Large intestine (tissue), 3 donors: ENCODE measurements around the gene MARS2. TPM values are rescaled to one million over a fixed set of nuclear protein-coding genes. Genes with fewer than 3 reads are reported as not detected.
A peak's percentile ranks its signal among the peaks of the same experiment; 100 is the strongest.
"Not testable (repeated sequence)": the region's sequence is repeated elsewhere in the genome, so short reads cannot be mapped to it uniquely, and the experiment has no call there.

Experiments
- DNase-seq, 2 donors: peaks; one replicate each; pipeline versions ENCODE4 v3.0.0 to v3.0.0-alpha.2; 2013
- H3K27ac ChIP-seq: one replicate; pipeline ENCODE4 v1.5.1; 2013; ENCODE audit warnings: low read length
- H3K27me3 ChIP-seq: 2 replicates; pipeline ENCODE4 v1.6.1; 2013; ENCODE audit warnings: low read length; ENCODE audit not compliant: control insufficient read depth, insufficient read depth
- H3K36me3 ChIP-seq: 2 replicates; pipeline ENCODE4 v1.6.1; 2013; ENCODE audit warnings: low read length; ENCODE audit not compliant: control insufficient read depth, insufficient read depth
- H3K4me1 ChIP-seq: one replicate; pipeline ENCODE4 v1.6.1; 2013; ENCODE audit warnings: low read length; ENCODE audit not compliant: control insufficient read depth, insufficient read depth
- H3K4me3 ChIP-seq: one replicate; pipeline ENCODE4 v1.5.1; 2013; ENCODE audit warnings: low read length
- H3K9me3 ChIP-seq: one replicate; pipeline ENCODE4 v1.6.1; 2013; ENCODE audit warnings: mild to moderate bottlenecking, low read depth, low read length, moderate library complexity; ENCODE audit not compliant: control insufficient read depth
- WGBS: methylation state at CpG from one replicate; pipeline ENCODE4 v1.1.5; 2013; ENCODE audit warnings: low lambda C conversion rate; ENCODE audit not compliant: insufficient coverage; 5-methylcytosine and 5-hydroxymethylcytosine counted together
- polyA plus RNA-seq: library from polyadenylated mRNA; unstranded; fragments of 120-200 nt; gene quantifications from one replicate; pipeline ENCODE4 v1.2.1, GENCODE V29; 2013

The MARS2 gene
- polyA plus RNA-seq, 1 donor = 8.9 TPM

DNA sequence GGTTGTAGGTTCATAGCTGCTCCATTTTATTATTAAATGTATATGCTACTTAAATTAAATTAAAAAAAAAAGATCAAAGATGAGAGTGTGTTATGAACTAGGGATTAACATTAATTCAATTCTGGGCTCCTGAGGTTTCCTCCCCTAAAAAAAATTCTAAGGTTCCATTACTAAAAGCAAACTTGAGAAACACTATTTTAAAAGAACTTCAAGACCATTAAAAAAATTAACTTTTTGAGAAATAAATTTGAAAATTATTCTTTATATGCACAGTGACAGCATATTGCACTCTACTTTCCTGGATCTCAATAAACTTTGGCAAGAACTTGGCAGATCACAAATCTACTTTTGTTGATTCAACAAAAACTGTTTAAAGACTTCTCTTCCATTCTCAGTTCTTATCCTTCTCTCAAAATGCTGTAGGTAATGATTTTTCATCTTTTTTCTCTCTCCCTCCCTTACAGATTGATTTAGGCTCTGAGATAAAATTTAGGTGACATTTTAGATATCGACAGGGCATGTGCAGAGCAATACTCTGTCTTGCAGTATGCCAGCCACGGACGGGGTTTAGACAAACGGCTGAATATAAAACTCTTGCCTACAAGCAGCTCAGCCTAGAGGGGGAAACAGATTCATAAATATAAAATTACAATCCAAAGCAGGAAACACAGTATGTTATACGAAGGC lies 592 bp upstream of the MARS2 start:
- no peak for DNase-seq
- Histone ChIP-seq H3K4me3 (peak overlapping the region; percentile 52), H3K9me3 (no peaks in the 10 kb centered on the region), H3K4me1 (peaks cover 4% of the 10 kb centered on the region), H3K27me3 (no peaks in the 10 kb centered on the region), H3K27ac (peak overlapping the region; percentile 76), H3K36me3 (no peaks in the 10 kb centered on the region)
- WGBS = no CpG with 5 or more reads among the region's 5 CpGs

DNA sequence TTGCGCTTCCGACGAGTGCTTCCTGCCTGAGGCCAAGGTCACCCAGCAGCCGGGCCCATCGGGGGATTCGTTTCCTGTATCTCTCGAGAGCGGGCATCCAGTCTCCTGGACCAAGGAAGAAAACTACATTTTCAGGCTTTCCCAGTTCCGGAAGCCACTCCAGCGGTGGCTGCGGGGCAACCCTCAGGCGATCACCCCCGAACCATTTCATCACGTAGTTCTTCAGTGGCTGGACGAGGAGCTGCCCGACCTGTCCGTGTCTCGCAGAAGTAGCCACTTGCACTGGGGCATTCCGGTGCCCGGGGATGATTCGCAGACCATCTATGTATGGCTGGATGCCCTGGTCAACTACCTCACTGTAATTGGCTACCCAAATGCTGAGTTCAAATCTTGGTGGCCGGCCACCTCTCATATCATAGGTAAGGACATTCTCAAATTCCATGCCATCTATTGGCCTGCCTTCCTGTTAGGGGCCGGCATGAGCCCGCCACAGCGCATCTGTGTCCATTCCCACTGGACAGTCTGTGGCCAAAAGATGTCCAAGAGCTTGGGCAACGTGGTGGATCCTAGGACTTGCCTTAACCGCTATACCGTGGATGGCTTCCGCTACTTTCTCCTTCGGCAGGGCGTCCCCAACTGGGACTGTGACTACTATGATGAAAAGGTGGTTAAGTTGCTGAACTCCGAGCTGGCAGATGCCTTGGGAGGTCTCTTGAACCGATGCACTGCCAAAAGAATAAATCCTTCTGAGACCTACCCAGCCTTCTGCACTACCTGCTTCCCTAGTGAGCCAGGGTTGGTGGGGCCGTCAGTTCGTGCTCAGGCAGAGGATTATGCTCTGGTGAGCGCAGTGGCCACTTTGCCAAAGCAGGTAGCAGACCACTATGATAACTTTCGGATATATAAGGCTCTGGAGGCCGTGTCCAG lies 1.0 kb downstream of the MARS2 start:
- DNase-seq = peak; percentile 5 to 11
- Histone ChIP-seq H3K9me3 (no peaks in the 10 kb centered on the region), H3K4me1 (peaks cover 4% of the 10 kb centered on the region), H3K27me3 (no peaks in the 10 kb centered on the region), H3K27ac (peak overlapping the region; percentile 37), H3K36me3 (no peaks in the 10 kb centered on the region), H3K4me3 (peak overlapping the region; percentile 91)
- WGBS = no CpG with 5 or more reads among the region's 38 CpGs

DNA sequence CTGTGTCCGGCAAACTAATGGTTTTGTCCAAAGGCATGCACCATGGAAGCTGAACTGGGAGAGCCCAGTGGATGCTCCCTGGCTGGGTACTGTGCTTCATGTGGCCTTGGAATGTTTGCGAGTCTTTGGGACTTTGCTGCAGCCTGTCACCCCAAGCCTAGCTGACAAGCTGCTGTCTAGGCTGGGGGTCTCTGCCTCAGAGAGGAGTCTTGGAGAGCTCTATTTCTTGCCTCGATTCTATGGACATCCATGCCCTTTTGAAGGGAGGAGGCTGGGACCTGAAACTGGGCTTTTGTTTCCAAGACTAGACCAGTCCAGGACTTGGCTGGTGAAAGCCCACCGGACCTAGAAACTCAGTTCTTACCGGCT lies 1.7 kb downstream of the MARS2 start:
- 64% methylated on average over 2 of the region's 5 CpGs for WGBS
- Histone ChIP-seq H3K9me3 (no peaks in the 10 kb centered on the region), H3K4me3 (peak overlapping the region; percentile 91), H3K4me1 (peaks cover 4% of the 10 kb centered on the region), H3K27ac (no peak overlapping the region), H3K36me3 (peaks cover 3% of the 10 kb centered on the region), H3K27me3 (no peaks in the 10 kb centered on the region)
- DNase-seq = no peak

DNA sequence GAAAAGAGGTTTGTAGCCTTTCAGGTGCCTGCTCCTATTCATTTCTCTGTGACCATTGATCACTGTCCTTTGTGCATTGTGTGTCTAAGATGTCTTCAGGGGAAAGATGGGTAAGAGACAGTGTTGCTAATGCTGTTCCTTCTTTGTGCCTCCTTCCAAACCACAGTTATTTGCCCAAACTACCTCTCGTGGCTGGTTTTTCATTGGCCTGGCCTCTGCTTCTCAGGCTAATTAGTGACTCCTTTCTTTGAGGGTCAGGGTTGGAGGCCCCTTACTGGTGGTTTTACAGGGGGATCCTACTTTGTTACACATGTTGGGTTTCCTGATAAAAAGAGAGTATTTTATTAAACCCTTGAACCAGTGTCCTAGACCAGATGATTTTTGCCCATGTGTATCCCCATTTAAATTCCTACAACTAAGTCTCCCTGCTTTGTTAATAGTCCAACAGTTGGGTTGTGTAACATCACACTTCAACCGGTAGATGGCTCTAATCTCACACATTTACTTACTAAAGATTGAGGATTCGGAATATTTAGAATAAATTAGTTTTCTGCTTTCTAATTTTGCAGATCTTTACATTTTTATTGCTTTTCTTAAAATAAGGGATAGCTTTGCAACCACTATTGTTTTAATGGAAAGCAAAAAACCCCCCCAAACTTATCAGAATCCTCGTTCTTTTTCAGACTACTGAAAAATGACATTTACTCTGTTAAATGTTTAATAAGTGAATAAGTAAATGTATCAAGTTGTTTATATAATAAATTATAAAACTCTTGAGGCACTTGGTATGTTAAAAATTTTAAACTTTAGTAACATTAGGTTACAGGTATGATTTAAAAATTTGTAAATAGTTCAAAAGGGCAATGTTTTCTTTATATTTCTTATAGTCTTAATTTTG lies 2.4 kb downstream of the MARS2 start:
- H3K36me3 ChIP-seq = peaks cover 3% of the 10 kb centered on the region
- peak in 1 of 2 donors; percentile 14 for DNase-seq
- H3K4me3 ChIP-seq = peak overlapping the region; percentile 3
- H3K27ac ChIP-seq = no peak overlapping the region
- no peaks in the 10 kb centered on the region for H3K9me3 ChIP-seq
- no peaks in the 10 kb centered on the region for H3K27me3 ChIP-seq
- 13% methylated on average over 4 of the region's 4 CpGs for WGBS
- peaks cover 4% of the 10 kb centered on the region for H3K4me1 ChIP-seq

DNA sequence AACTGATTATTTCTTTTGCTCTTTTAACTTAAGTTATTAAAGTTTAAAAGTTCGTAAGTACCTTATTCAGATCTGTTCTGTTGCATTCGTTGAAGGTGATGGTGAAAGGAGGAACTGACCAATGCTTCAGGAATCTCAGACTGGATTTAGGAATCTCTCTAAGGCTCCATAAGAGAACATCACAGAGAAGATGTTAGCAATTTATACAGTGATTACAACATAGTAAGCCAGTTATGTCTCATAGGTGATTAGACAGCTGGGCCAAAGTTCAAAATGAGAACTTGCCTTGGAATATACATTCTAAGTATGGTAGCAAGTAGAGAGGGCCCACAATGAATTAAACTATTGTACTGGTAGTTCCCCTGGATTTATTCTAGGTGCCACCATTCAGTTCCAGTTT lies 3.2 kb downstream of the MARS2 start:
- peak; percentile 20 to 59 for DNase-seq
- no peaks in the 10 kb centered on the region for H3K9me3 ChIP-seq
- no peak overlapping the region for H3K27ac ChIP-seq
- no peaks in the 10 kb centered on the region for H3K27me3 ChIP-seq
- peaks cover 3% of the 10 kb centered on the region for H3K36me3 ChIP-seq
- no peak overlapping the region for H3K4me3 ChIP-seq
- 40% methylated on average over 1 of the region's 2 CpGs for WGBS
- H3K4me1 ChIP-seq = peaks cover 4% of the 10 kb centered on the region

DNA sequence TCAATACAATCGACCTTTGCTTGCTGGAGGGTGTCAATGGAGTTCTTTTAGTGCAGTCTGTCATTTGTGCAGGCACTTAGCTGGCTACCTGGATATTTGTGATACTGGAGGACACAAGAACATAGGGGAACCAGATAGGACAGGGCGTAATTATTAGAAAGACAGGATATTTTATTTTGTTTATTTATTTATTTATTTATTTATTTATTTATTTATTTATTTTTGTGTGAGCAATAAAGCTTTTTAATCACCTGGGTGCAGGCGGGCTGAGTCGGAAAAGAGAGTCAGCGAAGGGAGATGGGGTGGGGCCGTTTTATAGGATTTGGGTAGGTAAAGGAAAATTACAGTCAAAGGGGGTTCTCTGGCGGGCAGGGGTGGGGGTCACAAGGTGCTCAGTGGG lies 4.0 kb downstream of the MARS2 start:
- not testable (repeated sequence) for H3K4me3 ChIP-seq, H3K27me3 ChIP-seq, H3K9me3 ChIP-seq, DNase-seq, H3K4me1 ChIP-seq, H3K27ac ChIP-seq, H3K36me3 ChIP-seq
- WGBS = 100% methylated on average over 2 of the region's 7 CpGs

DNA sequence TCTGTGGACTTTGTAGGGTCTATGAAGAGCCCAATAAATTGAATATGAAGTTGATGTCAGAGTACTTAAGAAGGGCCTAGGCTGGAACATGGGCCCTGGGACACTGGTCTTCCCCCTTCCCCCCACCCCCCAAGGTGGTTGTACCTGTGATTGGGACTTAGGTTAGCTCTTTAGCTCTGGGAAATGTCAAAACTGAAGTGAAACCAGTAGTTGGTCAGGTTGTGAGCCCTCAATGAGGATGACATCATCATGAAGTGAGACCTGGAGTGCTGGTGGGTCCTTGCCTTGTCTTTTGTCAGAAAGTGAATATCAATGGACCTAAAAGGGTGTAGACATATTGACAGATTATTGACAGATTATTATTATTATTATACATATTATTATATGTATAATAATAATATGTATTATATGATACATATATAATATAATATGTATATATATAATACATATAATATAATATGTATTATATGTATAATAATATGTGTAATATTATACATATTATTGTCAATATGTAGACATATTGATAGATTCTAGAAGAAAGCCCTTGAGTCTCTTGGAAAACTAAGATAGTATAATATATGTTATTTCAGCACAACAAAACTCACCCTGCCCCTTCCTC lies 5.4 kb downstream of the MARS2 start:
- no peak overlapping the region for H3K27ac ChIP-seq
- no peaks in the 10 kb centered on the region for H3K9me3 ChIP-seq
- H3K27me3 ChIP-seq = no peaks in the 10 kb centered on the region
- H3K4me3 ChIP-seq = no peak overlapping the region
- DNase-seq = no peak
- peaks cover 3% of the 10 kb centered on the region for H3K36me3 ChIP-seq
- peaks cover 4% of the 10 kb centered on the region for H3K4me1 ChIP-seq

DNA sequence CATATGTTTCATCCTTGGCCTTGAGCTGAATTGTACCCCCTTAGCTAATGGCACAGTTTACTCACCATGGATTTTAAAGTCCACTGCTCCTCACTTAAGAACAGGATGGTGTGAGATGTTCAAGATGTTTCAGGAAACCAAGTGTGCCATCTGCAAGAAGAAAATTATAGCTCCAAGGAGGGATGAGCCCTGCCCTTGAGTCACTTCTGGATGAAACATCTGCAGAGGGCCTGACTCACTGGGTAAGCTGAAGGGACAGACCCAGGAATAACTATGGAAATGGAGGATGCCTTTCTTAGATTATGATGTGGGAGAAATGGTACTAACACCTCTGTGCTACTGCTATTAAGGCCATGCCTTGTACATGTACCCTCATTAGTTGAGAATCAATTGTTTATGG lies 6.4 kb downstream of the MARS2 start:
- peaks cover 3% of the 10 kb centered on the region for H3K36me3 ChIP-seq
- no peaks in the 10 kb centered on the region for H3K27me3 ChIP-seq
- H3K4me1 ChIP-seq = peaks cover 4% of the 10 kb centered on the region
- no peaks in the 10 kb centered on the region for H3K9me3 ChIP-seq
- no peak overlapping the region for H3K4me3 ChIP-seq
- H3K27ac ChIP-seq = no peak overlapping the region
- DNase-seq = no peak

DNA sequence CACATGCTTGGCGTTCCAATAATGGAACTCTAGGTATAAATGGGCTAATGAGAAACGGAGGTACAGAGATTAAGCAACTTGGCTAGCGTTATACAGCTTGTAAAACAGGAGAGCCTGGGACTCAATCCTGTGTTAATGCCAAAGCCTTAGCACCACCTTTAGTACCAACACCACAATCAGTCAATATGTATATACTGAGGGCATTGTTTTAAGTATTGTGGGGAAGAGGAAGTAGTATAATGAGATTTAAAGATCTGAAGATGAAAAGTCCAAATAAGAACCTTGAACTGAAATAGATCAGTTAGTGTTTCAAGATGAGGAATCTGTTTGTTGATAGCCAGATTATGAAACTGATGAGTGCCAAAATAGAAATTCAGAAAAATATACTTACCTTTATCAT lies 8.1 kb downstream of the MARS2 start:
- Histone ChIP-seq H3K27me3 (no peaks in the 10 kb centered on the region), H3K27ac (no peak overlapping the region), H3K9me3 (no peaks in the 10 kb centered on the region), H3K36me3 (peaks cover 3% of the 10 kb centered on the region), H3K4me3 (no peak overlapping the region), H3K4me1 (no peaks in the 10 kb centered on the region)
- no peak for DNase-seq
- WGBS = 100% methylated on average over 1 of the region's 3 CpGs

DNA sequence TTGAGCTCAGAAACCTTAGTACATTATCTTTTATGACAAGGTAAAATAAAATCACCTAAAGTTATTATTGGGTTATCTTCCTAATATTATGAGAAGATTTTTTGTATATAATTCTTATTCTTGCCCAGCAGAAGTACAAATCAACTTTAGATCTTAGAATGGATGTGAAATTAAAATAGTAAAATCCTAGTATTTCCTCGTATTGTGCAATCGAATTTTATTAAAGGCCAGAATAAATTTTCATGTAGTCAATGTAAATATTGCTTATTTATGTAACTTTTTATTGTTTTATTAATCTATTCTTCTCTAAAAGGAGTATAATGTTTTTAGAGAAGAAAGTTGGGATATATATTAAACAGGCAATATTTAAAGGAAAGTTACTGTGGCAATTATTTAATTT lies 12.7 kb downstream of the MARS2 start:
- Histone ChIP-seq H3K4me3 (no peak overlapping the region), H3K36me3 (no peaks in the 10 kb centered on the region), H3K27me3 (no peaks in the 10 kb centered on the region), H3K27ac (no peak overlapping the region), H3K4me1 (no peaks in the 10 kb centered on the region), H3K9me3 (no peaks in the 10 kb centered on the region)
- WGBS = 100% methylated on average over 2 of the region's 2 CpGs
- no peak for DNase-seq
